ENCODE measurements around the gene ZFAND5.

DNA sequence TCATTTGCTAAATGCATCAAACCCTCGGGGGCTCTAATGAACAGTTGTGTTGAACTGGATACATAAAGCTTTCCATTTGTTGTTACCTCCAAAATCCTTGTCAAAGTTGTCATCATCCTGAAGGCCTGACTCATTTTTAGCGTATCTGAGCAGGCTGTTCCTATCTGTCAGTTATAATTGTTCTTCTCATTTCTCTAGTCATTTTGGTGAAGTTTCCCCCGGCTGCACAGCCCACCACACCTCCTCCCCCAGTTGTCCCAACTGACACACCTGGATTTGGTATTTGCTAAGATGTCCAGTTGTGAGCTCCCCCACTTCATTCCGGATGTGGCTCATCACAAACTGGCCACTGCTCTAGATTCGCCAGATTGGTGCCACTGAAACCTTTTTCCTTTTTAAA, 27.7 kb downstream of the ZFAND5 start:
- TF ChIP-seq, protein P1, sequence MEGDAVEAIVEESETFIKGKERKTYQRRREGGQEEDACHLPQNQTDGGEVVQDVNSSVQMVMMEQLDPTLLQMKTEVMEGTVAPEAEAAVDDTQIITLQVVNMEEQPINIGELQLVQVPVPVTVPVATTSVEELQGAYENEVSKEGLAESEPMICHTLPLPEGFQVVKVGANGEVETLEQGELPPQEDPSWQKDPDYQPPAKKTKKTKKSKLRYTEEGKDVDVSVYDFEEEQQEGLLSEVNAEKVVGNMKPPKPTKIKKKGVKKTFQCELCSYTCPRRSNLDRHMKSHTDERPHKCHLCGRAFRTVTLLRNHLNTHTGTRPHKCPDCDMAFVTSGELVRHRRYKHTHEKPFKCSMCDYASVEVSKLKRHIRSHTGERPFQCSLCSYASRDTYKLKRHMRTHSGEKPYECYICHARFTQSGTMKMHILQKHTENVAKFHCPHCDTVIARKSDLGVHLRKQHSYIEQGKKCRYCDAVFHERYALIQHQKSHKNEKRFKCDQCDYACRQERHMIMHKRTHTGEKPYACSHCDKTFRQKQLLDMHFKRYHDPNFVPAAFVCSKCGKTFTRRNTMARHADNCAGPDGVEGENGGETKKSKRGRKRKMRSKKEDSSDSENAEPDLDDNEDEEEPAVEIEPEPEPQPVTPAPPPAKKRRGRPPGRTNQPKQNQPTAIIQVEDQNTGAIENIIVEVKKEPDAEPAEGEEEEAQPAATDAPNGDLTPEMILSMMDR (IDR thresholded peaks at IDR 0.05) = no peak
- no peak for TF ChIP-seq POLR2A (IDR thresholded peaks at IDR 0.05)
